ENCODE data around the gene THRA.

- TF ChIP-seq CTCF (IDR thresholded peaks at IDR 0.05) (no peak), POLR2A (IDR thresholded peaks at IDR 0.05) (peak; percentile 89), POLR2AphosphoS5 (IDR thresholded peaks at IDR 0.05) (peak; percentile 99)
These were observed 36.3 kb downstream of the THRA start for GRCh38 chr17:40098846-40099618.
